Heart left ventricle (tissue), 16 donors: ENCODE data around the gene RPL29. TPM values are rescaled to one million over a fixed set of nuclear protein-coding genes. Genes with fewer than 3 reads are reported as not detected.

Experiments used
- ATAC-seq, 4 donors: fragments of 200-7000 bp; cut with Tn5 transposase; one replicate each; pipeline ENCODE4 v1.9.1; 2020 to 2022; ENCODE audit warnings: moderate library complexity in 4 of 4, mild to moderate bottlenecking in 3 of 4, moderate number of reproducible peaks in 1 of 4
- DNase-seq, 5 donors: peaks; one replicate each; pipeline ENCODE4 v3.0.0-alpha.2; 2020
- H3K27ac ChIP-seq, 12 donors: fragments of 200-600 bp; sonication (generic) in 4 of 12; one replicate each; pipeline versions ENCODE4 v1.5.0 to v1.8.0; 2016 to 2022; ENCODE audit warnings: mild to moderate bottlenecking in 2 of 12
- H3K27me3 ChIP-seq, 9 donors: fragments of 200-600 bp; sonication (generic) in 2 of 9; one replicate each; pipeline versions ENCODE4 v1.5.1 to v1.8.0; 2016 to 2022; ENCODE audit warnings: mild to moderate bottlenecking in 3 of 9
- H3K36me3 ChIP-seq, 9 donors: fragments of 200-600 bp; sonication (generic) in 2 of 9; one replicate each; pipeline versions ENCODE4 v1.5.0 to v1.8.0; 2018 to 2022; ENCODE audit warnings: mild to moderate bottlenecking in 2 of 9
- H3K4me1 ChIP-seq, 12 donors: fragments of 200-600 bp; sonication (generic) in 4 of 12; one replicate each; pipeline versions ENCODE4 v1.5.0 to v1.8.0; 2016 to 2022; ENCODE audit warnings: mild to moderate bottlenecking in 3 of 12
- H3K4me3 ChIP-seq, 12 donors: fragments of 200-600 bp; sonication (generic) in 4 of 12; one replicate each; pipeline versions ENCODE4 v1.5.0 to v1.8.0; 2017 to 2022; ENCODE audit warnings: mild to moderate bottlenecking in 9 of 12, moderate library complexity in 4 of 12
- H3K9me3 ChIP-seq, 12 donors: fragments of 200-600 bp; sonication (generic) in 4 of 12; one replicate each; pipeline versions ENCODE4 v1.5.0 to v1.8.0; 2016 to 2022; ENCODE audit warnings: mild to moderate bottlenecking in 1 of 12
- POLR2A ChIP-seq, 2 donors: fragments of 450-650 bp; IDR thresholded peaks; one replicate each; pipeline ENCODE4 v1.6.1; 2017; ENCODE audit warnings: antibody characterized with exemption in 2 of 2, mild to moderate bottlenecking in 2 of 2, moderate library complexity in 2 of 2
- WGBS, 4 donors: extraction: QIAGEN DNeasy Blood & Tissue Kit in 2 of 4; methylation state at CpG; one replicate each; pipeline versions ENCODE4 v1.1.5 to v1.1.7; 2013 to 2018; 5-methylcytosine and 5-hydroxymethylcytosine counted together
- intact Hi-C, 10 donors: fragments of 100-400 bp; cut with DNase I; formaldehyde crosslinking; loops; one replicate each; pipeline versions ENCODE4 v1.11.1 to v1.14.2; 2022
- polyA plus RNA-seq, 2 donors: library from polyadenylated mRNA; stranded (reverse); fragments of 200-250 nt; gene quantifications; one replicate each; pipeline ENCODE4 v1.2.3, GENCODE V29; 2013
- total RNA-seq, 9 donors: library from RNA; depleted of rRNA in 2 of 9; stranded (reverse); fragments of >200 nt in 2 of 9; fragmentation: NEBNext Ultra II Directional in 3 of 9; extraction: Animal tissue kit (Norgen Biotek cat#: 25700) in 3 of 9; gene quantifications; one replicate each; pipeline versions ENCODE4 v1.1.0 to v1.2.4, GENCODE V29; 2016 to 2023
- TF ChIP-seq, protein P1 (sequence below), 12 donors: fragments of 200-600 bp; sonication (generic) in 4 of 12; IDR thresholded peaks; one replicate each; pipeline versions ENCODE4 v1.5.0 to v1.8.0; 2018 to 2022; ENCODE audit warnings: antibody characterized with exemption in 12 of 12, mild to moderate bottlenecking in 5 of 12
- donor health status: ischemic (EF 13 %, LVEDD 7.1; RV severe dilation, severe dysfunction).
- donor health status: healthy with polysubstance abuse.
- donor health status: DM: no; HTN: yes; CAD: no.
- donor health status: DM: no; HTN: no; CAD: no.
- donor health status: ischemic (EF 25% LVEDD 6.9; RV normal size, moderate dysfunction).
- donor health status: ischemic (EF 25% LVEDD 5.7; RV mildly dilated, moderate dysfunction).
- donor health status: healthy.
- donor health status: DM: yes; HTN: yes; CAD: no.
- donor health status: ischemic (EF 35%, LVEDD 5.7; RV mildly dilated, moderate dysfunction).
- donor health status: nonischemic (EF 11% LVEDD 7.7; RV severe dilation, severe dysfunction).
- donor health status: DM: yes; HTN: yes; CAD: no.
- donor health status: PGD.
- donor health status: ischemic (EF 29% LVEDD 5.4; RV normal size, mild dysfunction).
- donor health status: nonischemic (EF 23%, LVEDD 6.1; RV moderate dilation, normal function).

The RPL29 gene
- total and polyA plus RNA-seq, 11 donors, result 515 to 1,405 (median 731) TPM

DNA sequence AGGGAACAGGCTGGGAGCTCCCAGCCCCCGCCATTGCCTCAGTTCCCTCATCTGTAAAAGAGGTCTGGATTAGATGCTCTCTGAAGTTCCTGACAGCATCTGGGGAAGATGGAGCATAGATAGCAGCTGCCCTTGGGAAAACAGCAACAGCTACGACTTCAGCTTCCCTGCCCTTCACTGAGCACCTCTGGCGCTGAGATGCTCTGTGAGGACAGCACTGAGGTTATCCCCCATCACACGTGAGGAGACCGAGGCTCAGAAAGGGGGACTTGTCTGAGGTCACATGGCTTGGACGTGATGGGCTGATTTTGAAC lies 11.1 kb upstream of the RPL29 start:
- H3K27me3 ChIP-seq, result no peaks in the 10 kb centered on the region
- intact Hi-C loops, result loop anchor here in 3 of 10 donors (2.0 to 10.0 kb wide), 3 partner anchors 46 to 338 kb away; no protein-coding TSS in a partner anchor
- WGBS, 4 donors, result 64 to 75% (median 73%) methylated on average over 6 of the region's 6 CpGs
- H3K4me3 ChIP-seq, result no peak overlapping the region
- TF ChIP-seq, protein P1, sequence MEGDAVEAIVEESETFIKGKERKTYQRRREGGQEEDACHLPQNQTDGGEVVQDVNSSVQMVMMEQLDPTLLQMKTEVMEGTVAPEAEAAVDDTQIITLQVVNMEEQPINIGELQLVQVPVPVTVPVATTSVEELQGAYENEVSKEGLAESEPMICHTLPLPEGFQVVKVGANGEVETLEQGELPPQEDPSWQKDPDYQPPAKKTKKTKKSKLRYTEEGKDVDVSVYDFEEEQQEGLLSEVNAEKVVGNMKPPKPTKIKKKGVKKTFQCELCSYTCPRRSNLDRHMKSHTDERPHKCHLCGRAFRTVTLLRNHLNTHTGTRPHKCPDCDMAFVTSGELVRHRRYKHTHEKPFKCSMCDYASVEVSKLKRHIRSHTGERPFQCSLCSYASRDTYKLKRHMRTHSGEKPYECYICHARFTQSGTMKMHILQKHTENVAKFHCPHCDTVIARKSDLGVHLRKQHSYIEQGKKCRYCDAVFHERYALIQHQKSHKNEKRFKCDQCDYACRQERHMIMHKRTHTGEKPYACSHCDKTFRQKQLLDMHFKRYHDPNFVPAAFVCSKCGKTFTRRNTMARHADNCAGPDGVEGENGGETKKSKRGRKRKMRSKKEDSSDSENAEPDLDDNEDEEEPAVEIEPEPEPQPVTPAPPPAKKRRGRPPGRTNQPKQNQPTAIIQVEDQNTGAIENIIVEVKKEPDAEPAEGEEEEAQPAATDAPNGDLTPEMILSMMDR (IDR thresholded peaks at IDR 0.05), result no peak
- TF ChIP-seq POLR2A (IDR thresholded peaks at IDR 0.05), result no peak
- H3K4me1 ChIP-seq, result peaks cover 16 to 43% (median 30%) of the 10 kb centered on the region in 12 donors
- H3K9me3 ChIP-seq, result no peaks in the 10 kb centered on the region
- no peaks in the 10 kb centered on the region for H3K36me3 ChIP-seq
- ATAC-seq, result no peak
- peak overlapping the region in 3 of 12 donors; percentile 56 to 82 (median 74) for H3K27ac ChIP-seq
- no peak for DNase-seq

DNA sequence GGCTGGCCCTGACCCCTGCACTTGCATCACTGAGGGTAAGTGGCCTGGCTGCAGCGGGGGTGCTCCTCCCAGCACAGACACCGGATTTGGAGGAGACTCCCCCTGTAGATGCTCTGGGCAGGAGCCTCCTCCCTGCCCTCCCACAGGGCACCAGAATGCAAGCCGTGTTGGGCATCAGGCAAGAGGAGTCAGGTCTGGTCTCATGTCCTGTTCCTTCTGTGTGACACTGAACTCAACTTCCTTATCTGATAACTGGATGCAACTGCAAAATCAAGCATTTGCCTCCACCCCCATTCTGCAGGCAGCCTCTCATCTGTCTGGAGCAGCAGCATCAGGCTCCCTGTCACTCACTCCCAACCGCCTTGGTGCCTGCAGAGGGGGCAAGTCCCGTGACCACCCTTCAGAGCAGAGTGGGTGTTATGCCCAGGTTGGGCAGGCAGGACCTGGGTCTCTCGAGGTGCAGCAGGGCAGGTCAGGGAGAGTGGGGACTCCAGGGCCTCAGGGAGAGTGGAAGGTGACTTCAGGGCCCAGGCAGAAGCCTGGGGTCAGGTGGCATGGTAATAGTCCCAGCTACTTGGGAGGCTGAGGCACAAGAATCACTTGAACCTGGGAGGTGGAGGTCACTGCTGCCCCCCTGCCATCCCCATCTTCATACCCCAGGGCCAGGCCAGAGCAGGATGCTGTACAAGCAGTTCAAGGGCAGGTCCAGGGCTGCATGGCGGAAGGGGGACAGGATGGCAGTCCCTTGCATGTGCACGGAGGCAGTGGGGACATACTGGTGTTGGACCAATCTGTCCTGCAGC lies 10.5 kb upstream of the RPL29 start:
- peak overlapping the region in 10 of 12 donors; percentile 19 to 82 (median 66) for H3K27ac ChIP-seq
- no peak for DNase-seq
- TF ChIP-seq POLR2A (IDR thresholded peaks at IDR 0.05), result no peak
- TF ChIP-seq, protein P1 (IDR thresholded peaks at IDR 0.05), result no peak

DNA sequence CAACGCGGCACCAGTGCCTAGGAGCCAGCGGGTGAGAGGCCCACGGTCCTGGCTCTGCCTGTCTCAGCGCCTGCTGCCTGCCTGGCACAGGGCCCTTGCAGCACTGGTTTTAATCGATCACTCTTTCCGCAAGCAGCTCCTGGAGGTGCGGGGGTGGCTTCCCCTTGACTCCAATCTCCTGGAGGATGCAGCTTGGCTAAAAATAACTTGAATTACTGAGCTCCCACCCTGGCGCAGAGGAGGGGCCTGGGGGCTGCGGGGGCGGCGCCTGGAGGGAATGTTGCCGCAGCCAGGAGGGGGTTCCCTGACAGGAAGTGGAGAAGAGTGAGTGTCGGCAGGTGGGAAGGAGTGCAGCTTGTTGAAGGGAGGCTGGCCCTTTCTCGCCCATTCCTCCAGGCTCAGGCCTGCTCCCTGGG lies 9.9 kb upstream of the RPL29 start:
- WGBS, 4 donors, result 5 to 11% (median 7%) methylated on average over 15 of the region's 15 CpGs
- Histone ChIP-seq H3K4me3 (peak overlapping the region in 3 of 12 donors; percentile 8 to 26 (median 16)), H3K27me3 (no peaks in the 10 kb centered on the region), H3K9me3 (no peaks in the 10 kb centered on the region), H3K27ac (peak overlapping the region; percentile 19 to 82 (median 60)), H3K36me3 (no peaks in the 10 kb centered on the region), H3K4me1 (peaks cover 16 to 47% (median 34%) of the 10 kb centered on the region in 12 donors)
- intact Hi-C loops, result loop anchor here in 8 of 10 donors (1.0 to 10.0 kb wide), 7 partner anchors 47 to 339 kb away; partner anchors contain the start of gene DUSP7 (in 1 of the 8)
- DNase-seq, result peak in 4 of 5 donors; percentile 43 to 74 (median 66)
- peak; percentile 12 to 70 (median 42) for ATAC-seq
- TF ChIP-seq POLR2A (IDR thresholded peaks at IDR 0.05), result no peak
- TF ChIP-seq, protein P1 (IDR thresholded peaks at IDR 0.05), result peak in 1 of 12 donors; percentile 14

More for the DNA sequence above, 10.5 kb upstream of the RPL29 start:
- no peaks in the 10 kb centered on the region for H3K36me3 ChIP-seq
- peaks cover 16 to 47% (median 34%) of the 10 kb centered on the region in 12 donors for H3K4me1 ChIP-seq
- no peaks in the 10 kb centered on the region for H3K9me3 ChIP-seq
- H3K27me3 ChIP-seq, result no peaks in the 10 kb centered on the region
- ATAC-seq, result peak in 2 of 4 donors; percentile 2 to 3
- H3K4me3 ChIP-seq, result peak overlapping the region in 3 of 12 donors; percentile 8 to 26 (median 16)
- intact Hi-C loops, result loop anchor here in 3 of 10 donors (2.0 to 10.0 kb wide), 3 partner anchors 46 to 339 kb away; no protein-coding TSS in a partner anchor
- 41 to 49% (median 48%) methylated on average over 6 to 8 of the region's 8 CpGs for WGBS, 4 donors

DNA sequence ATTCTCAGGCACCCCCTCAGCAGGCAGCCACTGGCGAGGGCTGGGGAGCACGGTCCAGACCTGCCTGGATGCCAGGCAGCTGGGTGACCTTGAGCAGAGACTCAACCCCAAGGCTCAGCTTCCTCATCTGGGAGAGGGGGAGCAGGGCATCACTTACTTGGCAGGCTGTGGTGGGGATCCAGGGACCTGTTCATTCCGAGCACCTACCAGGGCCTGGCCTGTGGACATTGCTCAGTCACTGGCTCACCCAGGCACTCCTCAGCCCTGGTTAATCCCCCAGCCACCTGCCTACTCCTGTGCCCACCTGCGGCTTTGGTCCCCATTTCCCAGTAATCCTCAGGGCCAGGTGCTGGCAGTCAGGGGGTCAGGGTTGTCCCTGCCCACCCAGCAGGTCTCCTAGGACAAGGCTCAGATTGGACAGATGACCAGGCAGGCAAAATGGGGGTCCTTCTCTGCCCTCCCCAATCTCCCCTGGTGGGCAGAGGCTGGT lies 9.3 kb upstream of the RPL29 start:
- H3K4me1 ChIP-seq, result peaks cover 16 to 47% (median 34%) of the 10 kb centered on the region in 12 donors
- peak overlapping the region in 11 of 12 donors; percentile 19 to 82 (median 65) for H3K27ac ChIP-seq
- H3K27me3 ChIP-seq, result no peaks in the 10 kb centered on the region
- ATAC-seq (peak in 2 of 4 donors; percentile 2 to 3), DNase-seq (no peak)
- intact Hi-C loops, result loop anchor here (1.0 to 10.0 kb wide), 14 partner anchors 47 to 340 kb away; partner anchors contain the start of gene DUSP7 (in 1 of the 10)
- no peak overlapping the region for H3K4me3 ChIP-seq
- H3K36me3 ChIP-seq, result no peaks in the 10 kb centered on the region
- TF ChIP-seq, protein P1 (IDR thresholded peaks at IDR 0.05), result no peak
- TF ChIP-seq POLR2A (IDR thresholded peaks at IDR 0.05), result no peak
- WGBS, 4 donors, result 76 to 91% (median 86%) methylated on average over 4 of the region's 4 CpGs
- H3K9me3 ChIP-seq, result no peaks in the 10 kb centered on the region
